Smooth muscle cell (in vitro differentiated cells): ENCODE measurements around the gene DGKB. TPM values are rescaled to one million over a fixed set of nuclear protein-coding genes. Genes with fewer than 3 reads are reported as not detected.

Source experiments
- DNase-seq: peaks from one replicate; lab custom pipeline; 2025; ENCODE audit not compliant: unreplicated experiment; lab: John Stamatoyannopoulos, UW
- H2AFZ ChIP-seq: fragments of 200-600 bp; sonication (generic); 2 replicates; pipeline ENCODE4 v1.6.0; 2016; ENCODE audit warnings: antibody characterized with exemption, low read depth, mild to moderate bottlenecking
- H3F3A ChIP-seq: fragments of 200-600 bp; sonication (generic); 2 replicates; pipeline ENCODE4 v1.6.0; 2017; ENCODE audit warnings: antibody characterized with exemption, low read depth
- H3K27ac ChIP-seq: fragments of 200-600 bp; sonication (generic); 2 replicates; pipeline ENCODE4 v1.5.1; 2016; ENCODE audit warnings: low read depth, mild to moderate bottlenecking
- H3K27me3 ChIP-seq: fragments of 200-600 bp; sonication (generic); 2 replicates; pipeline ENCODE4 v1.6.1; 2016; ENCODE audit warnings: low read depth, mild to moderate bottlenecking
- H3K36me3 ChIP-seq: fragments of 200-600 bp; sonication (generic); 2 replicates; pipeline ENCODE4 v1.5.1; 2016; ENCODE audit warnings: low read depth
- H3K4me1 ChIP-seq: fragments of 200-600 bp; sonication (generic); 2 replicates; pipeline ENCODE4 v1.5.1; 2016; ENCODE audit warnings: low read depth
- H3K4me2 ChIP-seq: fragments of 200-600 bp; sonication (generic); 2 replicates; pipeline ENCODE4 v1.6.0; 2016; ENCODE audit warnings: mild to moderate bottlenecking
- H3K4me3 ChIP-seq: fragments of 200-600 bp; sonication (generic); 2 replicates; pipeline ENCODE4 v1.5.1; 2016; ENCODE audit warnings: mild to moderate bottlenecking
- H3K79me2 ChIP-seq: fragments of 200-600 bp; sonication (generic); 2 replicates; pipeline ENCODE4 v1.6.0; 2016; ENCODE audit warnings: low read depth, mild to moderate bottlenecking
- H3K9ac ChIP-seq: fragments of 200-600 bp; sonication (generic); 2 replicates; pipeline ENCODE4 v1.6.0; 2016; ENCODE audit warnings: low read depth
- H3K9me3 ChIP-seq: fragments of 200-600 bp; sonication (generic); replicated peaks from 2 replicates; pipeline ENCODE4 v1.5.1; 2016; ENCODE audit warnings: low read depth
- H4K20me1 ChIP-seq: fragments of 200-600 bp; sonication (generic); 2 replicates; pipeline ENCODE4 v1.6.0; 2016; ENCODE audit warnings: low read depth
- WGBS: methylation state at CpG from one replicate; pipeline ENCODE4 v1.1.7; 2016; ENCODE audit warnings: low lambda C conversion rate; 5-methylcytosine and 5-hydroxymethylcytosine counted together
- polyA plus RNA-seq: library from polyadenylated mRNA; unstranded; fragments of >200 nt; fragmentation: Nextera tagmentation; extraction: Ambion mirVana; gene quantifications from 2 replicates; pipeline ENCODE4 v1.2.1, GENCODE V29; 2016
- total RNA-seq: library from RNA; depleted of rRNA; stranded (reverse); fragments of >200 nt; gene quantifications from 2 replicates; pipeline ENCODE4 v1.2.3, GENCODE V29; 2014
- TF ChIP-seq, protein P1 (sequence below): fragments of 200-600 bp; sonication (generic); IDR thresholded peaks from 2 replicates; pipeline ENCODE4 v1.5.1; 2017; ENCODE audit warnings: borderline replicate concordance, mild to moderate bottlenecking, antibody characterized with exemption; ENCODE audit not compliant: insufficient read depth, poor library complexity, severe bottlenecking

DGKB gene
- total and polyA plus RNA-seq, 2 experiments from 2014 or later = not detected

DNA sequence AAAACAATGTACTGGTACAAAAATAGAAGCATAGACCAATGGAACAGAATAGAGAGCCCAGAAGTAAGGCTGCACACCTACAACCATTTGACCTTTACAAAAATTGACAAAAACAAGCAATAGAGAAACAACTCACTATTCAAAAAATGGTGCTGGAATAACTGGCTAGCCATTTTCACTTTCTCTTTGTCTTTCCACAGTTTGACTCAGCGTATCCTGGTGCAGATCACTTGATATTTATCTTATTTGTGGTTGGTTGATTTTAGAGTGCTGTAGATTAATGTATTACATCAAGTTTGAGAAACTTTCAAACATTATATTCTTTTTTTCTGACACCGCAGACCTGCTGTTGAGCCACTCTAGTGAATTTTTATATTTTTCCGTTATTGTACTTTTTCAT lies 381.4 kb downstream of the DGKB start:
- Histone ChIP-seq H3K4me1 (no peaks in the 10 kb centered on the region), H3K4me3 (no peak overlapping the region), H3K27ac (no peak overlapping the region), H3K79me2 (no peaks in the 10 kb centered on the region), H3K9ac (no peak overlapping the region), H3K27me3 (no peaks in the 10 kb centered on the region), H3F3A (no peaks in the 10 kb centered on the region), H3K4me2 (no peak overlapping the region), H2AFZ (no peak overlapping the region), H3K36me3 (no peaks in the 10 kb centered on the region), H3K9me3 (no peaks in the 10 kb centered on the region), H4K20me1 (no peaks in the 10 kb centered on the region)
- 92% methylated on average over 3 of the region's 3 CpGs for WGBS
- TF ChIP-seq, protein P1, sequence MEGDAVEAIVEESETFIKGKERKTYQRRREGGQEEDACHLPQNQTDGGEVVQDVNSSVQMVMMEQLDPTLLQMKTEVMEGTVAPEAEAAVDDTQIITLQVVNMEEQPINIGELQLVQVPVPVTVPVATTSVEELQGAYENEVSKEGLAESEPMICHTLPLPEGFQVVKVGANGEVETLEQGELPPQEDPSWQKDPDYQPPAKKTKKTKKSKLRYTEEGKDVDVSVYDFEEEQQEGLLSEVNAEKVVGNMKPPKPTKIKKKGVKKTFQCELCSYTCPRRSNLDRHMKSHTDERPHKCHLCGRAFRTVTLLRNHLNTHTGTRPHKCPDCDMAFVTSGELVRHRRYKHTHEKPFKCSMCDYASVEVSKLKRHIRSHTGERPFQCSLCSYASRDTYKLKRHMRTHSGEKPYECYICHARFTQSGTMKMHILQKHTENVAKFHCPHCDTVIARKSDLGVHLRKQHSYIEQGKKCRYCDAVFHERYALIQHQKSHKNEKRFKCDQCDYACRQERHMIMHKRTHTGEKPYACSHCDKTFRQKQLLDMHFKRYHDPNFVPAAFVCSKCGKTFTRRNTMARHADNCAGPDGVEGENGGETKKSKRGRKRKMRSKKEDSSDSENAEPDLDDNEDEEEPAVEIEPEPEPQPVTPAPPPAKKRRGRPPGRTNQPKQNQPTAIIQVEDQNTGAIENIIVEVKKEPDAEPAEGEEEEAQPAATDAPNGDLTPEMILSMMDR = no peak
- no peak for DNase-seq

DNA sequence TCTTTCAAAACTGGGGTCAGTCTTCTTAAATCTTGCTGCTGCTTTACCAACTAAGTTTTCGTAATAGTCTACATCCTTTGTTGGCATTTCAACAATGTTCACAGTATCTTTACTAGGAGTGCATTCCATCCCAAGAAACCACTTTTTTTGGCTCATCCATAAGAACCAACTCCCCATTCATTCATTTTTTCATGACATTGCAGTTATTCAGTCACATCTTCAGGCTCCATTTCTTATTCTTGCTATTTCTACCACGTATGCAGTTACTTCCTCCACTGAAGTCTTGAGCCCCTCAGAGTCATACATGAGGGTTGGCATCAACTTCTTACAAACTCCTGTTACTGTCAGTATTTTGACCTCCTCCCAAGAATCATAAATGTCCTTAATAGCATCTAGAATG lies 392.3 kb downstream of the DGKB start:
- no peaks in the 10 kb centered on the region for H3K27me3 ChIP-seq
- H3K79me2 ChIP-seq = no peaks in the 10 kb centered on the region
- H3K9me3 ChIP-seq = no peaks in the 10 kb centered on the region
- H2AFZ ChIP-seq = no peak overlapping the region
- H3F3A ChIP-seq = no peaks in the 10 kb centered on the region
- H4K20me1 ChIP-seq = no peaks in the 10 kb centered on the region
- H3K27ac ChIP-seq = no peak overlapping the region
- H3K4me1 ChIP-seq = no peaks in the 10 kb centered on the region
- H3K4me3 ChIP-seq = no peak overlapping the region
- no peak overlapping the region for H3K9ac ChIP-seq
- H3K36me3 ChIP-seq = no peaks in the 10 kb centered on the region
- WGBS = 67% methylated on average over 2 of the region's 2 CpGs
- no peak overlapping the region for H3K4me2 ChIP-seq
- TF ChIP-seq, protein P1 = no peak
- no peak for DNase-seq

DNA sequence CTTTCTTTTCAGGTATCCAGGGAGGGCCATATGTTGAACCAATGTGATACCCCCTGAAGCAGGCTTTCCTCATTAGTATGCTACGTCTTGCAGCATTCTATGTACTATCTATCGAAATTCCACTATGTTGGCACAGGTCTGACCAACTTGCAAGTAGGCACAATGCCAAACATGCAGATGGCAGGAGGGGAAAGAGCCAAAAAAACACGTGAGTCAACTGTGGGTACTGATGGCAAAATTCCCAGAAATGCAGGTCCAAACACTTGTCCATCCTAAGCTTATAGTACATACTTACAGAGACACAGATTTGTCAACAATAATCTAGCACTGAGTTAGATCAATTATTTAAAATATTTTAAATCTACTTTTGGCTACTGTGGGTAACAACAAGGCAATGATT lies 394.9 kb downstream of the DGKB start:
- no peaks in the 10 kb centered on the region for H3K9me3 ChIP-seq
- TF ChIP-seq, protein P1 = no peak
- no peaks in the 10 kb centered on the region for H4K20me1 ChIP-seq
- no peak overlapping the region for H3K9ac ChIP-seq
- WGBS = 82% methylated on average over 3 of the region's 3 CpGs
- H3K27me3 ChIP-seq = no peaks in the 10 kb centered on the region
- no peak overlapping the region for H3K4me2 ChIP-seq
- peaks cover 19% of the 10 kb centered on the region for H3K4me1 ChIP-seq
- DNase-seq = no peak
- no peak overlapping the region for H3K27ac ChIP-seq
- H3F3A ChIP-seq = no peaks in the 10 kb centered on the region
- no peak overlapping the region for H3K4me3 ChIP-seq
- no peak overlapping the region for H2AFZ ChIP-seq
- H3K79me2 ChIP-seq = no peaks in the 10 kb centered on the region
- no peaks in the 10 kb centered on the region for H3K36me3 ChIP-seq

DNA sequence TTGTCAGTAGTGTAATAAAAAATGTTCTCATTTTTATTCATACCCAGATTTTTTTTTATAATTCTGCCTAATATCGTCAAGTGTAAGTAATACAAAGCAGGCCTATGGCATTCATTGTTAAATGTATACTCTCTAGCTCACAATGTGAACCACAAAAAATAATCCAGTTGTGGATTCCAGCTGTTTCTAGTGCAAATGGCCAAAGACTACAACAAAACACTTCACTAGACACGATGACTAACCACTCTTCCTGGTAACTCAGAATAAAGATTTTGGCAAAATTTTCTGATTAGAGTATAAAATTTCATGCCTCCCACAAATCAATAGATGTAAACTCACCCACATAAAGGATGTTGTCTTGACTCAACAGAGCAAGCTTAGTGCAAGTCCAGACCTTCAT lies 396.6 kb downstream of the DGKB start:
- TF ChIP-seq, protein P1 = no peak
- H3K9ac ChIP-seq = no peak overlapping the region
- no peak overlapping the region for H3K4me2 ChIP-seq
- H3K27ac ChIP-seq = no peak overlapping the region
- H4K20me1 ChIP-seq = no peaks in the 10 kb centered on the region
- H3K79me2 ChIP-seq = no peaks in the 10 kb centered on the region
- WGBS = 91% methylated on average over 2 of the region's 2 CpGs
- DNase-seq = no peak
- H2AFZ ChIP-seq = no peak overlapping the region
- no peaks in the 10 kb centered on the region for H3F3A ChIP-seq
- H3K4me3 ChIP-seq = no peak overlapping the region
- H3K27me3 ChIP-seq = no peaks in the 10 kb centered on the region
- H3K9me3 ChIP-seq = no peaks in the 10 kb centered on the region
- no peaks in the 10 kb centered on the region for H3K36me3 ChIP-seq
- peaks cover 19% of the 10 kb centered on the region for H3K4me1 ChIP-seq
